ENCODE measurements around the gene ELK3. TPM values are rescaled to one million over a fixed set of nuclear protein-coding genes. Genes with fewer than 3 reads are reported as not detected.

The ELK3 gene
- total RNA-seq, 4 donors from 2014 or later, result 10.1 to 25.3 (median 23.4) TPM

GRCh38 chr12:96237035-96237434 lies 42.9 kb downstream of the ELK3 start:
- Histone ChIP-seq H3K27ac (peak overlapping the region; percentile 81 to 95 (median 94)), H3K4me1 (peaks cover 53 to 99% (median 80%) of the 10 kb centered on the region in 3 donors)

GRCh38 chr12:96237465-96238077 lies 43.4 kb downstream of the ELK3 start:
- Histone ChIP-seq H3K27ac (peak overlapping the region; percentile 81 to 95 (median 94)), H3K27me3 (no peaks in the 10 kb centered on the region), H3K4me3 (peak overlapping the region in 1 of 2 donors; percentile 4), H3K4me1 (peaks cover 53 to 99% (median 80%) of the 10 kb centered on the region in 3 donors), H3K9me3 (no peaks in the 10 kb centered on the region), H3K36me3 (no peaks in the 10 kb centered on the region)
- ATAC-seq, result peak; percentile 25
- 0 to 9% methylated on average over 6 to 7 of the region's 9 CpGs for WGBS, 2 donors (ENCODE audit: low coverage in 1 of 2)
- TF ChIP-seq POLR2A (IDR thresholded peaks at IDR 0.05), result no peak
- peak; percentile 96 for TF ChIP-seq POLR2AphosphoS5 (IDR thresholded peaks at IDR 0.05)
- TF ChIP-seq CTCF (IDR thresholded peaks at IDR 0.05), result peak in 1 of 4 experiments; percentile 13

More at GRCh38 chr12:96237035-96237434, 42.9 kb downstream of the ELK3 start:
- Histone ChIP-seq H3K27me3 (no peaks in the 10 kb centered on the region), H3K9me3 (no peaks in the 10 kb centered on the region), H3K4me3 (no peak overlapping the region), H3K36me3 (no peaks in the 10 kb centered on the region)
- no peak for TF ChIP-seq POLR2A (IDR thresholded peaks at IDR 0.05)
- TF ChIP-seq POLR2AphosphoS5 (IDR thresholded peaks at IDR 0.05), result no peak
- ATAC-seq, result no peak
- 51 to 53% methylated on average over 2 to 3 of the region's 7 CpGs for WGBS, 2 donors (ENCODE audit: low coverage in 1 of 2)

GRCh38 chr12:96238336-96239047 lies 44.3 kb downstream of the ELK3 start:
- ATAC-seq, result no peak
- H3K9me3 ChIP-seq, result no peaks in the 10 kb centered on the region
- H3K4me3 ChIP-seq, result no peak overlapping the region
- TF ChIP-seq CTCF (IDR thresholded peaks at IDR 0.05) (no peak), POLR2AphosphoS5 (IDR thresholded peaks at IDR 0.05) (peak; percentile 49)
- H3K36me3 ChIP-seq, result no peaks in the 10 kb centered on the region
- peak overlapping the region; percentile 81 to 95 (median 94) for H3K27ac ChIP-seq
- H3K27me3 ChIP-seq, result no peaks in the 10 kb centered on the region
- H3K4me1 ChIP-seq, result peaks cover 53 to 95% (median 80%) of the 10 kb centered on the region in 3 donors
- 11 to 19% methylated on average over 3 to 6 of the region's 13 CpGs for WGBS, 2 donors (ENCODE audit: low coverage in 1 of 2)

GRCh38 chr12:96239711-96240635 lies 45.8 kb downstream of the ELK3 start:
- Histone ChIP-seq H3K36me3 (no peaks in the 10 kb centered on the region), H3K9me3 (no peaks in the 10 kb centered on the region), H3K4me3 (no peak overlapping the region), H3K27me3 (no peaks in the 10 kb centered on the region), H3K27ac (peak overlapping the region; percentile 81 to 95 (median 94)), H3K4me1 (peaks cover 44 to 85% (median 69%) of the 10 kb centered on the region in 3 donors)
- TF ChIP-seq POLR2A (IDR thresholded peaks at IDR 0.05), result no peak
- TF ChIP-seq CTCF (IDR thresholded peaks at IDR 0.05), result peak in 1 of 4 experiments; percentile 50
- peak; percentile 89 for TF ChIP-seq POLR2AphosphoS5 (IDR thresholded peaks at IDR 0.05)
- TF ChIP-seq EP300 (IDR thresholded peaks at IDR 0.05), result peak; percentile 6
- peak; percentile 56 for ATAC-seq
- WGBS, 2 donors (ENCODE audit: low coverage in 1 of 2), result 20 to 26% methylated on average over 2 to 13 of the region's 18 CpGs

GRCh38 chr12:96240656-96241055 lies 46.5 kb downstream of the ELK3 start:
- Histone ChIP-seq H3K4me1 (peaks cover 40 to 79% (median 63%) of the 10 kb centered on the region in 3 donors), H3K4me3 (no peak overlapping the region), H3K9me3 (no peaks in the 10 kb centered on the region), H3K27ac (peak overlapping the region; percentile 81 to 95 (median 94)), H3K36me3 (no peaks in the 10 kb centered on the region), H3K27me3 (no peaks in the 10 kb centered on the region)
- TF ChIP-seq CTCF (IDR thresholded peaks at IDR 0.05), result no peak
- no peak for TF ChIP-seq EP300 (IDR thresholded peaks at IDR 0.05)
- TF ChIP-seq POLR2AphosphoS5 (IDR thresholded peaks at IDR 0.05), result no peak
- TF ChIP-seq POLR2A (IDR thresholded peaks at IDR 0.05), result no peak
- 31 to 33% methylated on average over 2 to 5 of the region's 11 CpGs for whole genome bisulfite sequencing, 2 donors (ENCODE audit: low coverage in 1 of 2)
- no peak for ATAC-seq
